WTC11 (cell line): Measurements from ENCODE around the gene MICAL1. TPM values are rescaled to one million over a fixed set of nuclear protein-coding genes. Genes with fewer than 3 reads are reported as not detected.

Experiments
- ATAC-seq: fragments of 200-7000 bp; cut with Tn5 transposase; 2 replicates; pipeline ENCODE4 v1.10.0; 2021; ENCODE audit warnings: mild to moderate bottlenecking, moderate library complexity
- CTCF ChIA-PET: fragments of 300-600 bp; sonication (Branson Sonifier 250); formaldehyde crosslinking; loops from one replicate; lab custom pipeline; 2021; ENCODE audit warnings: antibody characterized with exemption; lab: Charles Lee
- POLR2A ChIA-PET: fragments of 350-600 bp; sonication (Branson Sonifier 250); formaldehyde crosslinking; loops from one replicate; lab custom pipeline; 2021; ENCODE audit warnings: antibody characterized with exemption; lab: Charles Lee
- DNase-seq: peaks from one replicate; pipeline ENCODE4 v3.0.0; 2021; ENCODE audit warnings: low spot score
- H3K27ac Mint-ChIP-seq: 2 replicates; pipeline ENCODE4 v1.8.0; 2021; ENCODE audit warnings: mixed read lengths
- H3K27me3 Mint-ChIP-seq: 2 replicates; pipeline ENCODE4 v1.8.0; 2021; ENCODE audit warnings: low read depth, mild to moderate bottlenecking, moderate library complexity, mixed read lengths
- H3K36me3 Mint-ChIP-seq: 2 replicates; pipeline ENCODE4 v1.8.0; 2021; ENCODE audit warnings: mixed read lengths
- H3K4me1 Mint-ChIP-seq: 2 replicates; pipeline ENCODE4 v1.8.0; 2022; ENCODE audit warnings: mixed read lengths
- H3K4me3 Mint-ChIP-seq: 2 replicates; pipeline ENCODE4 v1.8.0; 2021; ENCODE audit warnings: mild to moderate bottlenecking, moderate library complexity, mixed read lengths
- H3K9me3 Mint-ChIP-seq: 2 replicates; pipeline ENCODE4 v1.8.0; 2021; ENCODE audit warnings: mixed read lengths
- GABPB1 ChIP-seq: sonication (generic); formaldehyde crosslinking; IDR thresholded peaks from 2 replicates; pipeline ENCODE4 v1.8.1; 2023; ENCODE audit warnings: mild to moderate bottlenecking, missing genetic modification reagents
- NFATC4 ChIP-seq: fragments of 250-450 bp; sonication (Bioruptor Pico); IDR thresholded peaks from 2 replicates; pipeline ENCODE4 v1.9.0; 2021; ENCODE audit warnings: mild to moderate bottlenecking
- NFE2L1 ChIP-seq: sonication (generic); formaldehyde crosslinking; IDR thresholded peaks from 2 replicates; pipeline ENCODE4 v1.8.1; 2023; ENCODE audit warnings: missing genetic modification reagents
- RORB ChIP-seq: fragments of 250-450 bp; sonication (Bioruptor Pico); IDR thresholded peaks from 2 replicates; pipeline ENCODE4 v1.9.0; 2021; ENCODE audit warnings: mild to moderate bottlenecking
- SOX15 ChIP-seq: fragments of 250-450 bp; sonication (Bioruptor Pico); IDR thresholded peaks from 2 replicates; pipeline ENCODE4 v1.9.0; 2021; ENCODE audit warnings: mild to moderate bottlenecking
- TCF7 ChIP-seq: sonication (generic); formaldehyde crosslinking; IDR thresholded peaks from 2 replicates; pipeline ENCODE4 v1.8.0; 2022; ENCODE audit warnings: mild to moderate bottlenecking, low read depth, missing genetic modification reagents, moderate library complexity
- TEAD1 ChIP-seq: sonication (generic); formaldehyde crosslinking; IDR thresholded peaks from 2 replicates; pipeline ENCODE4 v1.8.0; 2022; ENCODE audit warnings: mild to moderate bottlenecking, missing genetic modification reagents
- total RNA-seq: library from RNA; stranded (reverse); gene quantifications from 3 replicates; pipeline ENCODE4 v1.2.3, GENCODE V29; 2021
- TF ChIP-seq, protein P1 (sequence below): fragments of 250-450 bp; sonication (Bioruptor Pico); IDR thresholded peaks from 2 replicates; pipeline ENCODE4 v1.8.0; 2021; ENCODE audit warnings: mild to moderate bottlenecking
- TF ChIP-seq, protein P2 (sequence below): sonication (generic); formaldehyde crosslinking; IDR thresholded peaks from 2 replicates; pipeline ENCODE4 v1.8.1; 2023; ENCODE audit warnings: mild to moderate bottlenecking, missing genetic modification reagents, borderline replicate concordance
- TF ChIP-seq, protein P3 (sequence below): fragments of 200-600 bp; IDR thresholded peaks from 2 replicates; pipeline ENCODE4 v1.8.0; 2022; ENCODE audit warnings: antibody characterized with exemption
- TF ChIP-seq, protein P4 (sequence below): fragments of 250-450 bp; sonication (Bioruptor Pico); IDR thresholded peaks from 2 replicates; pipeline ENCODE4 v1.9.0; 2021; ENCODE audit warnings: mild to moderate bottlenecking
- TF ChIP-seq, protein P5 (sequence below): sonication (generic); formaldehyde crosslinking; IDR thresholded peaks from 2 replicates; pipeline ENCODE4 v1.8.1; 2023; ENCODE audit warnings: mild to moderate bottlenecking, missing genetic modification reagents
- TF ChIP-seq, protein P6 (sequence below): sonication (generic); formaldehyde crosslinking; IDR thresholded peaks from 2 replicates; pipeline ENCODE4 v1.8.0; 2023; ENCODE audit warnings: missing genetic modification reagents, mild to moderate bottlenecking, borderline replicate concordance
- TF ChIP-seq, protein P7 (sequence below): sonication (generic); formaldehyde crosslinking; IDR thresholded peaks from 2 replicates; pipeline ENCODE4 v1.8.1; 2022; ENCODE audit warnings: mild to moderate bottlenecking, moderate library complexity, missing genetic modification reagents
- TF ChIP-seq, protein P8 (sequence below): fragments of 250-450 bp; sonication (Bioruptor Pico); IDR thresholded peaks from 2 replicates; pipeline ENCODE4 v1.9.0; 2021; ENCODE audit warnings: moderate library complexity, mild to moderate bottlenecking, inconsistent platforms, borderline replicate concordance

The MICAL1 gene
- total RNA-seq, 1 experiment from 2014 or later: 57.4 TPM

DNA sequence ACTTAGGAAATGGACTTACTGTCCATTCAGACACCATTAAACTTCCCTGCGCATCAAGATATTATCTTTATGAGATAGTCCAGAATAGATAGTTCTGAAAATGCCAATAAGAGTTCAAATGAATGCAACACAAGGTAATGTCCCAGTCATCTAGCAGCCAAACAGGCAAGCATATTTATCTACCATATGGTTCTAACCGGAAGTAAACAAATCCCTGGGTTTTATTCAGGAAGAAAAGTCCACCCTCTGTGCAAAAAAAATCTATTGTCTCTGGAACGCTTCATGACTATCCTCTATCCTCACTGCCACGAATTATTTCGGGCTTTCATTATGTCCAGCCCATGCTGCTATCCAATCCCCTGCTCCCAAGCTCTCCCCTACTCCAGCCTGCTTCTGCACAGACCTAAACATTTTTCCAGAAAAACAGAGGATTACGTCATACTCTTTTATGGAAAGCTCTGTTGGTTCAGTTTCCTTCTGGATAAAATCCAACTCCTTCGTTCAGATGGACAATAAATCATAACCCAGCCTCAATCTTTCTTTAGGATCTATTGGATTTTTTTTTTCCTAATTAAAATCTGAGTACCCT lies 26.6 kb downstream of the MICAL1 start:
- ChIA-PET POLR2A (no interaction called here), CTCF (interaction anchor here (0.6 kb wide), 1 partner anchor 321 kb away, joined by 3 read pairs; no protein-coding TSS in a partner anchor)
- Mint-ChIP-seq H3K27ac (no peak overlapping the region), H3K4me1 (no peaks in the 10 kb centered on the region), H3K36me3 (no peaks in the 10 kb centered on the region), H3K4me3 (no peak overlapping the region), H3K9me3 (no peaks in the 10 kb centered on the region), H3K27me3 (no peaks in the 10 kb centered on the region; the same call in 1 of the 2 replicates)
- ATAC-seq (no peak), DNase-seq (no peak)
- TF ChIP-seq, protein P1, sequence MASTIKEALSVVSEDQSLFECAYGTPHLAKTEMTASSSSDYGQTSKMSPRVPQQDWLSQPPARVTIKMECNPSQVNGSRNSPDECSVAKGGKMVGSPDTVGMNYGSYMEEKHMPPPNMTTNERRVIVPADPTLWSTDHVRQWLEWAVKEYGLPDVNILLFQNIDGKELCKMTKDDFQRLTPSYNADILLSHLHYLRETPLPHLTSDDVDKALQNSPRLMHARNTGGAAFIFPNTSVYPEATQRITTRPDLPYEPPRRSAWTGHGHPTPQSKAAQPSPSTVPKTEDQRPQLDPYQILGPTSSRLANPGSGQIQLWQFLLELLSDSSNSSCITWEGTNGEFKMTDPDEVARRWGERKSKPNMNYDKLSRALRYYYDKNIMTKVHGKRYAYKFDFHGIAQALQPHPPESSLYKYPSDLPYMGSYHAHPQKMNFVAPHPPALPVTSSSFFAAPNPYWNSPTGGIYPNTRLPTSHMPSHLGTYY: no peak
- TF ChIP-seq, protein P2, sequence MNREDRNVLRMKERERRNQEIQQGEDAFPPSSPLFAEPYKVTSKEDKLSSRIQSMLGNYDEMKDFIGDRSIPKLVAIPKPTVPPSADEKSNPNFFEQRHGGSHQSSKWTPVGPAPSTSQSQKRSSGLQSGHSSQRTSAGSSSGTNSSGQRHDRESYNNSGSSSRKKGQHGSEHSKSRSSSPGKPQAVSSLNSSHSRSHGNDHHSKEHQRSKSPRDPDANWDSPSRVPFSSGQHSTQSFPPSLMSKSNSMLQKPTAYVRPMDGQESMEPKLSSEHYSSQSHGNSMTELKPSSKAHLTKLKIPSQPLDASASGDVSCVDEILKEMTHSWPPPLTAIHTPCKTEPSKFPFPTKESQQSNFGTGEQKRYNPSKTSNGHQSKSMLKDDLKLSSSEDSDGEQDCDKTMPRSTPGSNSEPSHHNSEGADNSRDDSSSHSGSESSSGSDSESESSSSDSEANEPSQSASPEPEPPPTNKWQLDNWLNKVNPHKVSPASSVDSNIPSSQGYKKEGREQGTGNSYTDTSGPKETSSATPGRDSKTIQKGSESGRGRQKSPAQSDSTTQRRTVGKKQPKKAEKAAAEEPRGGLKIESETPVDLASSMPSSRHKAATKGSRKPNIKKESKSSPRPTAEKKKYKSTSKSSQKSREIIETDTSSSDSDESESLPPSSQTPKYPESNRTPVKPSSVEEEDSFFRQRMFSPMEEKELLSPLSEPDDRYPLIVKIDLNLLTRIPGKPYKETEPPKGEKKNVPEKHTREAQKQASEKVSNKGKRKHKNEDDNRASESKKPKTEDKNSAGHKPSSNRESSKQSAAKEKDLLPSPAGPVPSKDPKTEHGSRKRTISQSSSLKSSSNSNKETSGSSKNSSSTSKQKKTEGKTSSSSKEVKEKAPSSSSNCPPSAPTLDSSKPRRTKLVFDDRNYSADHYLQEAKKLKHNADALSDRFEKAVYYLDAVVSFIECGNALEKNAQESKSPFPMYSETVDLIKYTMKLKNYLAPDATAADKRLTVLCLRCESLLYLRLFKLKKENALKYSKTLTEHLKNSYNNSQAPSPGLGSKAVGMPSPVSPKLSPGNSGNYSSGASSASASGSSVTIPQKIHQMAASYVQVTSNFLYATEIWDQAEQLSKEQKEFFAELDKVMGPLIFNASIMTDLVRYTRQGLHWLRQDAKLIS (CRISPR knock-in tag): no peak
- TF ChIP-seq, protein P3, sequence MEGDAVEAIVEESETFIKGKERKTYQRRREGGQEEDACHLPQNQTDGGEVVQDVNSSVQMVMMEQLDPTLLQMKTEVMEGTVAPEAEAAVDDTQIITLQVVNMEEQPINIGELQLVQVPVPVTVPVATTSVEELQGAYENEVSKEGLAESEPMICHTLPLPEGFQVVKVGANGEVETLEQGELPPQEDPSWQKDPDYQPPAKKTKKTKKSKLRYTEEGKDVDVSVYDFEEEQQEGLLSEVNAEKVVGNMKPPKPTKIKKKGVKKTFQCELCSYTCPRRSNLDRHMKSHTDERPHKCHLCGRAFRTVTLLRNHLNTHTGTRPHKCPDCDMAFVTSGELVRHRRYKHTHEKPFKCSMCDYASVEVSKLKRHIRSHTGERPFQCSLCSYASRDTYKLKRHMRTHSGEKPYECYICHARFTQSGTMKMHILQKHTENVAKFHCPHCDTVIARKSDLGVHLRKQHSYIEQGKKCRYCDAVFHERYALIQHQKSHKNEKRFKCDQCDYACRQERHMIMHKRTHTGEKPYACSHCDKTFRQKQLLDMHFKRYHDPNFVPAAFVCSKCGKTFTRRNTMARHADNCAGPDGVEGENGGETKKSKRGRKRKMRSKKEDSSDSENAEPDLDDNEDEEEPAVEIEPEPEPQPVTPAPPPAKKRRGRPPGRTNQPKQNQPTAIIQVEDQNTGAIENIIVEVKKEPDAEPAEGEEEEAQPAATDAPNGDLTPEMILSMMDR: no peak
- TF ChIP-seq, protein P4, sequence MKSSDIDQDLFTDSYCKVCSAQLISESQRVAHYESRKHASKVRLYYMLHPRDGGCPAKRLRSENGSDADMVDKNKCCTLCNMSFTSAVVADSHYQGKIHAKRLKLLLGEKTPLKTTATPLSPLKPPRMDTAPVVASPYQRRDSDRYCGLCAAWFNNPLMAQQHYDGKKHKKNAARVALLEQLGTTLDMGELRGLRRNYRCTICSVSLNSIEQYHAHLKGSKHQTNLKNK (CRISPR knock-in tag): no peak
- TF ChIP-seq TEAD1: no peak
- no peak for TF ChIP-seq RORB
- no peak for TF ChIP-seq NFATC4 (CRISPR knock-in tag)
- TF ChIP-seq, protein P5, sequence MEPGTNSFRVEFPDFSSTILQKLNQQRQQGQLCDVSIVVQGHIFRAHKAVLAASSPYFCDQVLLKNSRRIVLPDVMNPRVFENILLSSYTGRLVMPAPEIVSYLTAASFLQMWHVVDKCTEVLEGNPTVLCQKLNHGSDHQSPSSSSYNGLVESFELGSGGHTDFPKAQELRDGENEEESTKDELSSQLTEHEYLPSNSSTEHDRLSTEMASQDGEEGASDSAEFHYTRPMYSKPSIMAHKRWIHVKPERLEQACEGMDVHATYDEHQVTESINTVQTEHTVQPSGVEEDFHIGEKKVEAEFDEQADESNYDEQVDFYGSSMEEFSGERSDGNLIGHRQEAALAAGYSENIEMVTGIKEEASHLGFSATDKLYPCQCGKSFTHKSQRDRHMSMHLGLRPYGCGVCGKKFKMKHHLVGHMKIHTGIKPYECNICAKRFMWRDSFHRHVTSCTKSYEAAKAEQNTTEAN (CRISPR knock-in tag): no peak
- TF ChIP-seq NFE2L1 (CRISPR knock-in tag): no peak
- TF ChIP-seq GABPB1 (CRISPR knock-in tag): no peak
- TF ChIP-seq, protein P6, sequence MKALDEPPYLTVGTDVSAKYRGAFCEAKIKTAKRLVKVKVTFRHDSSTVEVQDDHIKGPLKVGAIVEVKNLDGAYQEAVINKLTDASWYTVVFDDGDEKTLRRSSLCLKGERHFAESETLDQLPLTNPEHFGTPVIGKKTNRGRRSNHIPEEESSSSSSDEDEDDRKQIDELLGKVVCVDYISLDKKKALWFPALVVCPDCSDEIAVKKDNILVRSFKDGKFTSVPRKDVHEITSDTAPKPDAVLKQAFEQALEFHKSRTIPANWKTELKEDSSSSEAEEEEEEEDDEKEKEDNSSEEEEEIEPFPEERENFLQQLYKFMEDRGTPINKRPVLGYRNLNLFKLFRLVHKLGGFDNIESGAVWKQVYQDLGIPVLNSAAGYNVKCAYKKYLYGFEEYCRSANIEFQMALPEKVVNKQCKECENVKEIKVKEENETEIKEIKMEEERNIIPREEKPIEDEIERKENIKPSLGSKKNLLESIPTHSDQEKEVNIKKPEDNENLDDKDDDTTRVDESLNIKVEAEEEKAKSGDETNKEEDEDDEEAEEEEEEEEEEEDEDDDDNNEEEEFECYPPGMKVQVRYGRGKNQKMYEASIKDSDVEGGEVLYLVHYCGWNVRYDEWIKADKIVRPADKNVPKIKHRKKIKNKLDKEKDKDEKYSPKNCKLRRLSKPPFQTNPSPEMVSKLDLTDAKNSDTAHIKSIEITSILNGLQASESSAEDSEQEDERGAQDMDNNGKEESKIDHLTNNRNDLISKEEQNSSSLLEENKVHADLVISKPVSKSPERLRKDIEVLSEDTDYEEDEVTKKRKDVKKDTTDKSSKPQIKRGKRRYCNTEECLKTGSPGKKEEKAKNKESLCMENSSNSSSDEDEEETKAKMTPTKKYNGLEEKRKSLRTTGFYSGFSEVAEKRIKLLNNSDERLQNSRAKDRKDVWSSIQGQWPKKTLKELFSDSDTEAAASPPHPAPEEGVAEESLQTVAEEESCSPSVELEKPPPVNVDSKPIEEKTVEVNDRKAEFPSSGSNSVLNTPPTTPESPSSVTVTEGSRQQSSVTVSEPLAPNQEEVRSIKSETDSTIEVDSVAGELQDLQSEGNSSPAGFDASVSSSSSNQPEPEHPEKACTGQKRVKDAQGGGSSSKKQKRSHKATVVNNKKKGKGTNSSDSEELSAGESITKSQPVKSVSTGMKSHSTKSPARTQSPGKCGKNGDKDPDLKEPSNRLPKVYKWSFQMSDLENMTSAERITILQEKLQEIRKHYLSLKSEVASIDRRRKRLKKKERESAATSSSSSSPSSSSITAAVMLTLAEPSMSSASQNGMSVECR (CRISPR knock-in tag): no peak
- no peak for TF ChIP-seq SOX15 (CRISPR knock-in tag)
- no peak for TF ChIP-seq TCF7 (CRISPR knock-in tag)
- TF ChIP-seq, protein P7, sequence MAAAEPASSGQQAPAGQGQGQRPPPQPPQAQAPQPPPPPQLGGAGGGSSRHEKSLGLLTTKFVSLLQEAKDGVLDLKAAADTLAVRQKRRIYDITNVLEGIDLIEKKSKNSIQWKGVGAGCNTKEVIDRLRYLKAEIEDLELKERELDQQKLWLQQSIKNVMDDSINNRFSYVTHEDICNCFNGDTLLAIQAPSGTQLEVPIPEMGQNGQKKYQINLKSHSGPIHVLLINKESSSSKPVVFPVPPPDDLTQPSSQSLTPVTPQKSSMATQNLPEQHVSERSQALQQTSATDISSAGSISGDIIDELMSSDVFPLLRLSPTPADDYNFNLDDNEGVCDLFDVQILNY (CRISPR knock-in tag): no peak
- TF ChIP-seq, protein P8, sequence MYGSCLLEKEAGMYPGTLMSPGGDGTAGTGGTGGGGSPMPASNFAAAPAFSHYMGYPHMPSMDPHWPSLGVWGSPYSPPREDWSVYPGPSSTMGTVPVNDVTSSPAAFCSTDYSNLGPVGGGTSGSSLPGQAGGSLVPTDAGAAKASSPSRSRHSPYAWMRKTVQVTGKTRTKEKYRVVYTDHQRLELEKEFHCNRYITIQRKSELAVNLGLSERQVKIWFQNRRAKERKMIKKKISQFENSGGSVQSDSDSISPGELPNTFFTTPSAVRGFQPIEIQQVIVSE (CRISPR knock-in tag): no peak
- TF ChIP-seq, all 79 proteins: peak for 0
